Measurements from ENCODE around the gene EXOC4. TPM values are rescaled to one million over a fixed set of nuclear protein-coding genes. Genes with fewer than 3 reads are reported as not detected.

Gene EXOC4
- total RNA-seq, 1 donor from 2014 or later, result 99.2 TPM

- no peak overlapping the region for H3K27ac ChIP-seq
- H3K4me1 ChIP-seq, result no peaks in the 10 kb centered on the region
- no peak overlapping the region for H3K4me3 ChIP-seq
- intact Hi-C loops (cut with DNase I), result no loop called here
- H3K27me3 ChIP-seq, result no peaks in the 10 kb centered on the region
- no peaks in the 10 kb centered on the region for H3K36me3 ChIP-seq
- no peaks in the 10 kb centered on the region for H3K9me3 ChIP-seq
- no peak for TF ChIP-seq POLR2AphosphoS5 (IDR thresholded peaks at IDR 0.05; ENCODE audit: insufficient read depth in 1 of 2, low read depth in 1 of 2)
- no peak for TF ChIP-seq CTCF (IDR thresholded peaks at IDR 0.05)
- TF ChIP-seq POLR2A (IDR thresholded peaks at IDR 0.05), result no peak
- no peak for DNase-seq (ENCODE audit: extremely low spot score in 2 of 2)
Measured at GRCh38 chr7:133945497-133945896, 692.6 kb downstream of the EXOC4 start.

- Histone ChIP-seq H3K27ac (no peak overlapping the region), H3K27me3 (no peaks in the 10 kb centered on the region), H3K9me3 (no peaks in the 10 kb centered on the region), H3K4me3 (no peak overlapping the region), H3K4me1 (no peaks in the 10 kb centered on the region), H3K36me3 (no peaks in the 10 kb centered on the region)
- no peak for TF ChIP-seq POLR2AphosphoS5 (IDR thresholded peaks at IDR 0.05; ENCODE audit: insufficient read depth in 1 of 2, low read depth in 1 of 2)
- no peak for TF ChIP-seq CTCF (IDR thresholded peaks at IDR 0.05)
- TF ChIP-seq POLR2A (IDR thresholded peaks at IDR 0.05), result no peak
- DNase-seq (ENCODE audit: extremely low spot score in 2 of 2), result no peak
- intact Hi-C loops (cut with DNase I), result no loop called here
Measured at GRCh38 chr7:133947458-133948254, 694.8 kb downstream of the EXOC4 start.

GRCh38 chr7:133948588-133948987 is 695.7 kb downstream of the EXOC4 start:
- DNase-seq (ENCODE audit: extremely low spot score in 2 of 2), result no peak
- no peaks in the 10 kb centered on the region for H3K27me3 ChIP-seq
- no peaks in the 10 kb centered on the region for H3K4me1 ChIP-seq
- no peak overlapping the region for H3K27ac ChIP-seq
- TF ChIP-seq POLR2A (IDR thresholded peaks at IDR 0.05) (no peak), POLR2AphosphoS5 (IDR thresholded peaks at IDR 0.05; ENCODE audit: insufficient read depth in 1 of 2, low read depth in 1 of 2) (no peak), CTCF (IDR thresholded peaks at IDR 0.05) (no peak)
- no peak overlapping the region for H3K4me3 ChIP-seq
- H3K36me3 ChIP-seq, result no peaks in the 10 kb centered on the region
- no peaks in the 10 kb centered on the region for H3K9me3 ChIP-seq
- intact Hi-C loops (cut with DNase I), result no loop called here

- DNase-seq (ENCODE audit: extremely low spot score in 2 of 2), result no peak
- Histone ChIP-seq H3K9me3 (no peaks in the 10 kb centered on the region), H3K27me3 (no peaks in the 10 kb centered on the region), H3K27ac (no peak overlapping the region), H3K36me3 (no peaks in the 10 kb centered on the region), H3K4me1 (no peaks in the 10 kb centered on the region), H3K4me3 (no peak overlapping the region)
- TF ChIP-seq CTCF (IDR thresholded peaks at IDR 0.05), result no peak
- intact Hi-C loops (cut with DNase I), result no loop called here
Measured at GRCh38 chr7:133950855-133951254, 698.0 kb downstream of the EXOC4 start.

GRCh38 chr7:133955208-133955607 is 702.3 kb downstream of the EXOC4 start:
- H3K9me3 ChIP-seq, result no peaks in the 10 kb centered on the region
- H3K4me1 ChIP-seq, result no peaks in the 10 kb centered on the region
- TF ChIP-seq POLR2AphosphoS5 (IDR thresholded peaks at IDR 0.05; ENCODE audit: insufficient read depth in 1 of 2, low read depth in 1 of 2) (no peak), CTCF (IDR thresholded peaks at IDR 0.05) (no peak), POLR2A (IDR thresholded peaks at IDR 0.05) (no peak)
- no peaks in the 10 kb centered on the region for H3K27me3 ChIP-seq
- no peak for DNase-seq (ENCODE audit: extremely low spot score in 2 of 2)
- no peak overlapping the region for H3K27ac ChIP-seq
- intact Hi-C loops (cut with DNase I), result no loop called here
- H3K36me3 ChIP-seq, result no peaks in the 10 kb centered on the region
- no peak overlapping the region for H3K4me3 ChIP-seq

All from vagina (tissue), 2 donors.